Left colon (tissue), 2 donors: ENCODE results near the gene AHCYL2. TPM values are rescaled to one million over a fixed set of nuclear protein-coding genes. Genes with fewer than 3 reads are reported as not detected.
A peak's percentile ranks its signal among the peaks of the same experiment; 100 is the strongest.
"Not testable (repeated sequence)": the region's sequence is repeated elsewhere in the genome, so short reads cannot be mapped to it uniquely, and the experiment has no call there.

ENCODE experiments used
- ATAC-seq: fragments of 200-7000 bp; cut with Tn5 transposase; one replicate; pipeline ENCODE4 v1.9.1; 2020; ENCODE audit warnings: mild to moderate bottlenecking, moderate library complexity
- DNase-seq, 2 donors: peaks; one replicate each; pipeline ENCODE4 v3.0.0-alpha.2; 2020
- intact Hi-C, 2 donors: fragments of 100-400 bp; cut with DNase I in 1 of 2; cut with micrococcal nuclease in 1 of 2; formaldehyde crosslinking; loops; one replicate each; pipeline versions ENCODE4 v1.11.2 to v1.14.0; 2022; cut with DNase I, micrococcal nuclease
- total RNA-seq, 2 donors: library from RNA; stranded (reverse); fragmentation: NEBNext Ultra II Directional; extraction: Animal tissue kit (Norgen Biotek cat#: 25700); gene quantifications; one replicate each; pipeline ENCODE4 v1.2.1, GENCODE V29; 2021
- donor health status: DM: no; HTN: no; CAD: no.
- donor health status: DM: yes; HTN: yes; CAD: no.

Gene AHCYL2
- total RNA-seq, 2 donors from 2014 or later = 482 to 555 TPM

DNA sequence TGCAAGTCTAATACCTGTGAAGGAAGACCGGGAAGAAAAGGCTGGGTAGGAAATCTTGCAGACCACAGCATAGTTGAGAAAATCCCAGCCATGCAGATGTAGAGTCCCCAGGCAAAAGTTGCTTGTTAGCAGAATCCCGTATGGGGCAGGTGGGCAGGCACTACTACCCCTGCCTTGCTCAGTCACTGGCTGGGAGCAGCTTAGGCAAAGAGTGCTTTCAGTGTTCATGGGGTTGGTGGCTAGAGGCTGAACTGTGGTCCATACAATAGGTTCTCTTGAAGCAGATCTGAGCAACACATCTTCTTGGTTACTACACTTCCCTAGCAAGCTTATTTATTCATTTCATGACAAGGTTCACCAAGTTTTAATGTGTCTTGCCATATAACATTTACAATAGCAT is 92.6 kb downstream of the AHCYL2 start:
- ATAC-seq (no peak), DNase-seq (no peak)
- intact Hi-C loops = no loop called here

DNA sequence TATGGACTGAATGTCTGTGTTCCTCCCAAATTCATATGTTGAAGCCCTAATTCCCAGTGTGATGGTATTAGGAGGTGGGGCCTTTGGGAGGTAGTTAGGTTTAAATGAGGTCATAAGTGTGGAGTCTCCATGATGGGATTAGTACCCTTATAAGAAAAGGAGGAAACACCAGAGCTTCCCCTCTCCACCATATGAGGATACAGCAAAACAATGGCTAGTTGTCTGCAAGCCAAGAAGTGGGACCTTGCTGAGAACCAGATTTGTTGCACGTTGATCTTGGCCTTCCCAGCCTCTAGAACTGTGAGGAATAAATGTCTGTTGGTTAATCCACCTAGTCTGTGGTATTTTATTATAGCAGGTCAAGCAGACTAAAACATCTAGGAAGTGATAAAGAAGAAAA is 102.2 kb downstream of the AHCYL2 start:
- ATAC-seq = no peak

DNA sequence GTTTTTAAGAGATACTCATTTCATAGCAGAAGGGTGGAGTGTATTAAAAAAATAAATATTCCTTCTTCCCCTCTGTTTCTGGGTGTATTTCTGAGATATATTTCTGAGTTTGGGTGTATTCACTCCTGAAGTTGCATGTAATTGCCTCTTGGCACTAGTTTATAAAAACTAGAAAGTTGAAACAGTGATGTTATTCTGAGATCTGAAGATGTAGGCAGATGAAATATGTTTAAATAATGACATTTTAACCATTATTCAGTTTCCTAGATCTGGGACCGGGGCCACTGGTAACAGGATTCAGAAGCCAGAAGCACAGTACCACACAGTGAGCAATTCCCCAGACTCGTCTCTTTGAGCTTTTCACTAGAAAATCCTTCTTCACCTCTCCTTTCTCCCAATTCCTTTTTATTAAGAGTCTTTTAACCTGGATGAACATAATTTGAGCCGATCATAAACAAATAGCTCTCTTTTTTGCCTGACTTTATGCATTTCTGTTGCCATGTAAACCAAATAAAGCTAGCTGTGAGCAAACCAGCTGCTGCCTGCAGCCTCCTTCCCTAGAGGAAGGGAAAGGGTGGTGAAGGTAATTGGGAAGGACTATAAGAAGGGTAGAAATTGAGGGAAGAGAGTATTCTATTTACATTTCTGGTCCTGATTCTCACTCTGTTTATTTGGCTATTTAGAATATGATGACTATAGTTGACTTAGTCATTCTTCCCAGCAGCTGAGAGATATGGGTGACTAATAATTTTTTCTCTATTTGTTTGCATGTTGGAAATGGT is 107.6 kb downstream of the AHCYL2 start:
- intact Hi-C loops = no loop called here

More for the DNA sequence above, 102.2 kb downstream of the AHCYL2 start:
- intact Hi-C loops = no loop called here
- DNase-seq = no peak

DNA sequence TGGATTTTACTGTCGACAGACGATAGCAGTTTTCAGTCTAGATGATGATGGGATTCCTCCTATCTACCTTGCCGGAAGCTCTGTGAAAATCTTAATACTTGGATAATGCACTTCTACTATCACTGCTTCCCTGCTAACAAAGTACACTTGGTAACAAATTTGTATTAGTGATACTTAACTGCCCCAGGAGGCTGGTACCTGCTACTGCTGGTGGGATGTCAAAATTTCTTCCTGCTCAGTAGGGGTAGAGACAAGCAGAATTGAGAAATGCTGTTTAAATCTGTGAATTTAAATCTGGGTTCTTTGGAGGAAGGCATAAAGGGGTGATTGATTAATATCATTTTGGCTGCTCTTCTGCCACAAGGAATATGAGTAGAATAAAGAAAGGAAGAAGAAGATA is 109.6 kb downstream of the AHCYL2 start:
- ATAC-seq = no peak
- intact Hi-C loops = no loop called here
- DNase-seq = no peak

More for the DNA sequence above, 107.6 kb downstream of the AHCYL2 start:
- no peak for DNase-seq
- ATAC-seq = no peak

DNA sequence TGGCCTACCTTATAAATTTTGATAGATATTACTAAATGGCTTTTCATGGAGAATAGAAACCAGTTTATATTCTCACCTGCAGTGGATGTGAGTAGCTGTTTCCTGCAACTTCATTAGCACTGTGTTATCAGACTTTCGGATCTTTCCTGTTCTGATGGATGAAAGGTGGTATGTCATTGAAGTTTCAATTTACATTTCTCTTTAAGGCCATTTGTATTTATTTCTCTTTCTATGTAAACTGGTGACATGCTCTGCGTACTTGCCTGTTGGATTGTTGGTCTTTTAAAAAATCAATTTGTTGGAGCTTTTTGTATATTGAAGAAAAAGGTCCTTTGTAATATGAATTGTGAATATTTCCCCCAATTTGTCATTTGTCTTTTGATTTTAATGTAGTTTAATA is 113.6 kb downstream of the AHCYL2 start:
- intact Hi-C loops = no loop called here
- DNase-seq (no peak), ATAC-seq (no peak)

DNA sequence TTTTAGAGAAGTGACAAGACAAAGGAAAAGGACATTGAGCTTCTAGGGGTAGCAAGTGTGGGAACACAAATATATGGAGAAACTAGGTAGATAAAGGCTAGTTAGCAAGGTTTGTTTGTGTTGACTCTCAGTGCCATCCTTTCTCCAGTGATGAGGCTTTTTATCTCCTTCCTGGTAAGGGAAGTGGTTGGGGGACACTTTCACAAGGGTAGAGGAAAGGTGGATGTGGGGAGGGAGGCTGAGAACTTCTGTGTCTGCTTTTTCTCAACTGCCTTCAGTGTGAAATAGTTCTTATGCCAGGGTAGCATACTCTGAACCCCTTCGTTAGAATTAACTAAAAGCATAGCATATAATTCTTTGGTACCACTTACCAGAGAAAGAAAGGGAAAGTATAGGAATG is 116.4 kb downstream of the AHCYL2 start:
- ATAC-seq (no peak), DNase-seq (no peak)
- intact Hi-C loops = no loop called here

DNA sequence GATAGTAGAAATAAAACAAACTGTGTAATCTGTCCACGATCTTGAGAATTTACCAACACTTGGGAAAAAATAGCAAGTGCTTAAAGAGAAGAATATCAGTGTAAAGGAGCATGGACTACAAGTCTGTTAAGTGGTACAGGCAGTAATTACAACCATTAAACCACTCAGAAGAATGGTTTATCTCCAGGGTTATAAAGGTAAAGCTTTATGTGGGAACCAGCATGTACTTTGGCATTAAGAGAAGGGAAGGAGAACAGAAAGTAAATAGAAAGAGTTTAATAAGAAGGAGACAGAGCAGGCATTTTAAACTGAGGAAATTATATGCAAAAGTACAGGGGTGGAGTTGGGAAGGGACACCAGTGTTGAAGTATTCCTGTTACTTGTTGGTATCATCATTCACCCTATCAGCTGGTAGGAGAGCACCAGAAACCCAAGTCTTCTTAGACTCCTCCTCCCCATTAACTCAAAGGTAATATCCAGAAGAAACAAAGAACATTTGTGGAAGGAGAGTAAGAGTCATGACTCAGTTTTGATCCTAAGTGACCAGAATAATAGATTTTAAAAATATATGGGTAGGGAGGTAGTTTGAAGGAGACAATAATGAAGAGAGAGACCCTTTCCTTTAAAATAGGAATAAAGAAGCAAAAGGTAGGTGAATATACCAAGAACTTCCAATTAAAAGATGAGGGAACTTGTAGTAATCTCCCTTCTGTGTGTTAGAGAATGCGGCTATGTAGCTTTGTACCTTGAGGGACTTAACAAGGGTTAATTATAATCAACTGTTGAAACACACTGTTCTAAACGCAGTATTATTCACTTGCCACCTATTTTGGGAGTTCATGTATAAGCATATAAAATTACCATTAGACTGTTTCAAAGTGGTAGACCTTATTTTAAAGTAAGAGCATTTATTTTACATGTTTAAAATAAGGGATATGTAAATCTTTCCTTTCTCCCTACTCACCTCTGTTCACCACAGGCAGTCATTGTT is 117.3 kb downstream of the AHCYL2 start:
- intact Hi-C loops = no loop called here
- DNase-seq (no peak), ATAC-seq (peak; percentile 90)

DNA sequence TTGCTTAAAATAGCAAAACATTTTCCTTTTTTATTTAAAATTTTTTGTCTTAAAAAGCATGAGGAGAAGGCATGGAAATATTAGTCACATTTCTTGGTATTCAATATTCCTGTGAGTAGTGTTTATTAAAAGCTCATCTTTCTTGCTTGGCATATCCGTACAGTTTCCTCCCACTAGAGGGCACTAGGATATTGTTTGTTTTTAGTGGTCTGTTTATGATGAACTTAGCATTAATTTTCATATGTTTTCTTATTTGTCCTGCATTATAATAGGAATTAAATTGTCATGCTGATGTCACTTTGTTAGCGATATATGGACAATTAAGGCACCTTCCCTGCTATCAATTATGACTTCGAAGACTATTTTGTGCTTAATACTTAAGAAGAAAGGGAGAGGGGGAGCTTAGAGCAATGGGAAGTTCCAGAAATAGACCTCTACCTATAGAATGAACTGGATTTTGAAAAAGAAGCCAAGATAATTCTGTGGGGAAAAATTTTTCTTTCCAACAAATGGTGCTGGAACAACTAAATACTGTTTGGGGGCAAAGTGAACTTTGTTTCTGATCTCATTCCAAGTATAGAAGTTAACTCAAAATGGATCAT is 118.4 kb downstream of the AHCYL2 start:
- intact Hi-C loops = no loop called here
- ATAC-seq (peak; percentile 59), DNase-seq (no peak)

DNA sequence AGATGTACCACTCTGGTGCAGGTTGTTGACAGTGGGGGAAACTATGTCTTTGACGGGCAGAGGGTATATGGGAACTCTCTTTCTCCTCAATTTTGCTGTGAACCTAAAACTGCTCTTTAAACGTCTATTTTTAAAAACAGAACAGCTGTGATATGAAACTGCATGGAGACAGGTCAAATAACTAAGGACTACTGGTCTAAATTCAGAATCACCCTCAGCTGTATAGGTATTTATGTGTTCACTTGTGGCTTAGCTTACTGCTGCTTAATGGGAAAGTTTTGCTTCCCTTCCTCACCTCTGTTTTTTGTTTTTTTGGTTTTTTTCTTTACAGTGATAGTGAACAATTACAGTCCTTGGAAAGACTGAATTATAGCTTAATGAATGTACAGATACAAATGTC is 122.5 kb downstream of the AHCYL2 start:
- DNase-seq (no peak), ATAC-seq (no peak)
- intact Hi-C loops = no loop called here

DNA sequence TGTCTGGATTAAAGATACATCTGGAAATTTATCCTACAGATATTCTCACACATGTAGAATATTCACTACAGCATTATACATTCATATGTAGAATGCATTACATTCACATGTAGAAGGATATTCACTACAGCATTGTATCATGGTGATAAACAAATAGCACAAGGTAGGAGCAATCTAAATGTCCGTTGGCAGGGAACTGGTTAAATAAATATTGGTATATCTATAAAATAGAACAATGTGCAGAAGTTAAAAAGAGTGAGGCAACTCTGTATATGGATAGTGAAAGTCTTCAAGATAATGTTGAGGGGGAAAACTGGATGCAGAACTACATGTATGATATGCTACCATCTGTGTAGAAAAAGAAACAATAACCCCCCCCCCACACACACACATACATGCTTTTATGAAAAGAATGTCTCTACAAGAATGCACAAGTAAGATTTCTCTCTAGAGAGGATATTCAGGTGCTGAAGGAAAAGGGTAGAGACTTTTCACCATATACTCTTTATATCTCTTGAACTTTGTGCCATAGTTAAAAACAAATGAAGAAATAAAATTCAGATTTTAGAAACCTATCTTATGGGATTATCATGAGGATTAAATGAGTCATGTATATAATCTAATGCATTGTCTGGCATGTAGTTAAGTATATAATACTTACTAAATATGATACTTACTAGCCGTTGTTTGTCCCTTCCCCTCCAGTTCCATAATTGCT is 123.4 kb downstream of the AHCYL2 start:
- intact Hi-C loops = no loop called here
- ATAC-seq (peak; percentile 75), DNase-seq (no peak)

DNA sequence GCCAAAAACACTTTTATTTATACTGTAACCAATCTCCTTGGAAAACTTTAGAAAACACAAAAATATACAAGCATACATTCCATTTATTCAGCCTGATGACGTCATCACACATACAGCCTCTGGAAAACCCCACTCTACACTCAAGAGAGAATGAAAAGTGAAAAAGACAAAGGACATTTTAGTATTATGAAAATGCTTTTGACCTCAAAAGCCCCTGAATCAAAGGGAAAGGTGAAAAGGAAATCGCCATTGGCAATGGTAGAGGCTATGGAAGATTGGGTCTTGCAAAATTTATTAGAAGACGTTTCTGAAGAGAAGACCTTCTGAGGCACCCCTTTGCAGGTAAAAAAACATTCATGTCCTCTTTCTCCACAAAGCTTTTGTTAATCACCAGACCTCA is 126.5 kb downstream of the AHCYL2 start:
- no peak for DNase-seq
- intact Hi-C loops = no loop called here
- ATAC-seq = no peak

DNA sequence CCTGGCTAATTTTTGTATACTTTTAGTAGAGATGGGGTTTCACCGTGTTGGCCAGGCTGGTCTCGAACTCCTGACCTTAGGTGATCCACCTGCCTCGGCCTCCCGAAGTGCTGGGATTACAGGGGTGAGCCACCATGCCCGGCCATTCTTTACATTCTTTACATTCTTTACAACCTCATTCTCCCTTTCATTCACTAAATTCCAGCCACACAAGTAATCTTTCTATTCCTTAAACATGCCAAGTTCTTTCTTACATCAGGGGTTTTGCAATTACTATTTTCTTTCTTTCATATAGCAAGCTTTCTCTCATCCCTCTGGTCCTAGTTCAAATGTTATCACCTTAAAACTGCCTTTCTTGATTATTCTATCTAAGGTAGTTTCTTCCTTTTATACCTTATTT is 128.3 kb downstream of the AHCYL2 start:
- intact Hi-C loops, ATAC-seq, DNase-seq: not testable (repeated sequence)

DNA sequence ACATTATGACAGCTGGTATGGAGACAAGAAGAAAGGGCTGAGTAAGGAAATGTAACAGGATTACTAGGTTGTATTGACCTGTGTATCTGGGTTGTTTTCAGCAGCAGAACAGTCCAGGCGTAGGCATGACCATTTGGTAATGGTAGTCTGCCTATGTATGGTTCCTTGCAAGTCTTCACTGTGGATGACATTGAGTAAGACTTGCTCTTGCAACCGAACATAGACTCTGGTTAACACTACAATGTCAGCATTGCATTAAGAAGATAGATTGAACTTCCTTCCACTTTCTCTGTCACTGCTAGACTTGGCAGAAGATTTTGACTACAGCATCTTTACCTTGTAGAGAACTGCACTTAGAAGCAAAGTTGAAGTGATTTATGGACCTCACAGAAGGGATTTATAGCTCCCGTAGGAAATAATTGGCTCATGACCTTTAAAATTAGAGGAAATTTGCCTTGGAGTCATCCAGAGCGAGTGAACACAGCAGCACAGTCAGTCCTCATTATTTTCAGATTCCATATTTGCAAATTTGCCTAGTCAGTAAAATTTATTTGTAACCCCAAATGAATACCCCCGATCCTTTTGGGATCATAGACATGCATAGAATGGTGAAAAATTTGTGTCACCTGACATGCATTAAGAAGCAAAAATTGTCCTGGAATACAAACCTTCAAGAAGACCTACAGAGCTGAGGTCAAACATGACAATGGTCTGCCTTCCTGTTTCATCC is 129.8 kb downstream of the AHCYL2 start:
- ATAC-seq (no peak), DNase-seq (no peak)
- intact Hi-C loops = no loop called here

DNA sequence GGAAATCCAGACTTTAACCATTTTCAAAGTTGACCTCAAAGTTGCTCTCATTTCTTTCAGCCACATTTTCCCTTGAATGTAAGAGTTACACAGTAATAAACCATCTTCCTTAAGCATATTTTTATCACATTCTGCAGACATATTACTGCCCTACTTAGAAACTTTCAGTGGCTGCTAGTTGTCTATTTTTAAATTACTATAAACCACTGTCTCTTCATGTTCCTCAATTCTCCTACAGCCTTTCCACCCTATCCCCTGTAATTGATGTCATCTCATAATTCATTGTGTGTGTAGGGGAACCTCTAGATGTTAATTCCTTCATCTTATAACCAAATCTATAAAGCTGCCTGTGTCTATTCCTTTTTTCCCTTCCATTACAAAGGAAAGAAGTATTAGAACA is 131.3 kb downstream of the AHCYL2 start:
- ATAC-seq (no peak), DNase-seq (no peak)
- intact Hi-C loops = no loop called here

DNA sequence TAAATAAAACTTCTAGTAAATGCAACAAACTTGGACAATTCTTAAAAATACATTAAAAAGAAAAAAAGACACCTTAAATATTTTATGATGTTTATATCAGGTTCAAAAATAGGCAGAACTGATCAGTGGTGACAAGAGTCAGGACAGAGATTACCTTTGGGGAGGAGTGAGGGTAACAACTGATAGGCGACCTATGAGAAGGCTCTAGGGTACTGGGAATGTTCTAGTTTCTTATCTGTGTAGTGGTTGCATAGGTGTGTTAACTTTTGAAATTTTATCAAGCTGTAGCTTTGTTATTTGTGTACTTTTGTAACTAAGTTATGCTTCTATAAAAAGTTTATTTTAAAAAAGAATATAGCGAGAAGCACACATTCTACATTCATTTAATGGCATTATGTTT is 134.3 kb downstream of the AHCYL2 start:
- intact Hi-C loops = no loop called here
- ATAC-seq (peak; percentile 34), DNase-seq (no peak)

DNA sequence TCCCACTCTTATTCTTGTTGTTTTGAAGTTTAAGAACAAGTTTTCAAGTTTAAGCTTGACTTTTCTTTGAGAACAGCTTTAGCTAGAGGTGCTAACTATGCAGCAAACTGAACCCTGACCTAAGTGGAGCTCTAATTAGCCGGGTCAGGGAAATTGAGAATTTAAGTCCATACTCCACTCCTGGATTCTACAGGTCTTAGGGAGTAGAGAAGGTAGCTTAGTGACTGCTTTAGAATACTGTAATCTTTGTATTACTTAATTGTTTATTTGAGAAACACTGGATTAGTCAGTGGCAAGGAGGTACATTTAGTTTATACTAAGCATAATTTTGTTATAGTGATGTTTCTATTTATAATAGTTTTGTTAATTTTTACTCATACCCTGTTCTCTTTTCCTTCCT is 134.8 kb downstream of the AHCYL2 start:
- no peak for DNase-seq
- intact Hi-C loops = no loop called here
- peak; percentile 46 for ATAC-seq

DNA sequence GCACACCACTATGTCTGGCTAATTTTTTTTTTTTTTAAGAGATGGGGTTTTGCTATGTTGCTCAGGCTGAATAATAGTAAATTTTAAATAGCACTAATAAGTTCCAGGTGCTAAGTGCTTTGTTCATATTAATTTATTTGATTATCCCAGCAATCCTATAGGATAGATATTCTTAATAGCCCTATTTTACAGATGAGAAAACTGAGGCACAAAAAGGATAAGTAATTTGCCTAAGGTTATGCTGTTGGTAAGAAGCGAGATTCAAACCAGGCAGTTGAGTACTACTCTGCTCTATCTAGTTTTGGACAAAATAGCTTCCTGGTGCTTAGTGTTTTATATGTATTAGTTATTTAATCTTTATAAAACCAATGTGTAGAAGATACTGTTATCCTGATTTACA is 136.9 kb downstream of the AHCYL2 start:
- ATAC-seq = no peak
- intact Hi-C loops = no loop called here
- no peak for DNase-seq

DNA sequence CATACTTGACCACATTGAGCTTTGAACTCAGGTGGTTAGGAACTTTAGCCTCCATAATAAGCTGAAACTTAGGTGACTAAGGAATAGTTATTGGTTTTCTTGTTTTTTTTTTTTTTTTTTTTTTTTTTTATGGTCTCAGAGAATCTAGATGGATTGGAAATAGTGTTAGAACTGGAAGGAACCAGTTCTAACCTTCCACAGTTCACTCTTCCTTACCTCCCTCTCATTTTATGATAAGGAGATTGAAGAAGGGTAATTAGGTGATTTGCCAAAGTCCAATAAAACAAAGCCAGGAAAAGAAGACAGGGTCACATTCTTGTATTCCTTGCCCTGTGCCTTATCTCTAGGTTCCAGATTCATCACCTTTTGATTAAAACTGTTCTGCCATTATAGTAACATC is 137.7 kb downstream of the AHCYL2 start:
- intact Hi-C loops = no loop called here
- DNase-seq = no peak
- peak; percentile 88 for ATAC-seq
